ENCODE measurements around the gene RNF217.
"Not testable (repeated sequence)": the region's sequence is repeated elsewhere in the genome, so short reads cannot be mapped to it uniquely, and the experiment has no call there.

RNF217 gene

DNA sequence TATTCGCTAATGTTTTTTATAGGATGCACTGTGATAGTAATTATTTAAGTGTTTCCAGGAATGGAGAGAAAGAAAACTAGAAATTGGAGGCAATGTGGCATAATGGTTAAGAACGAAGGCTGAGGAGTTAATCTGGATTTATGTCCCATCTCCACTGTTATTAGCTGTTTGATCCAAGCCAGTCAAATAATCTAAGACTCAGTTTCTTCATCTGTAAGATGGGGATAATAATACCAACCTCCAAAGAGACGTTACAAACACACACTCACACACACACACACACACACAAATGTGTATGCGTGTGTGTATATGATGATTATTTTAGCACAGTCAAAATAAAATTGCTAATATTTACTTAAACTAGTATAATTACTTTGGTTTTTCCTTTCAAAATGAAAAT, 154.5 kb downstream of the RNF217 start:
- H4K20me1 ChIP-seq: no peaks in the 10 kb centered on the region
- no peaks in the 10 kb centered on the region for H3K4me1 ChIP-seq
- TF ChIP-seq Cebpa-rat (IDR thresholded peaks at IDR 0.05): no peak
- no peak overlapping the region for H3K9ac ChIP-seq
- no peaks in the 10 kb centered on the region; a peak in 1 of 22 replicates for H3K36me3 ChIP-seq
- no peak overlapping the region for H3K27ac ChIP-seq
- H3K4me3 ChIP-seq: no peak overlapping the region
- no peaks in the 10 kb centered on the region for H3K27me3 ChIP-seq
- no peak overlapping the region for H3K4me2 ChIP-seq
- peaks cover 14 to 18% (median 16%) of the 10 kb centered on the region in 11 experiments for H3K9me3 ChIP-seq (replicated peaks in 1 of 11)

DNA sequence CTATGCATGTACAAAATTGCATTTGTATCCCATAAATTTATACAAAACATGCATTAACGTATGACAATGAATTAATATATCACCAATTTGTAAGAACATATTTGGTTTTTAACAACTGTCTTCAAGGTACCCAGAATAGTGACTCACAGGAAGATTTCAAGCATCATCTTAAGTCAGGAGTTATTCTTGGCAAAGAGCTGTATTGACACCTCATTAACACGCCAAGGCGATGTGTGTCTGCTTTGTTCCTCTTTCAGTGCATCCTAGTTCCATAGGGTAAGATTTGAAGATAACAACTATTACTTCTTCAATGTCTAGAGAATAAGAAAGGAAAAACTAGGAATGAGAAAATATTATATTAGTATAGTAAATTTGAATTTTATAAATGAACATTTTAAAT, 155.6 kb downstream of the RNF217 start:
- no peak overlapping the region for H3K27ac ChIP-seq
- H3K9me3 ChIP-seq (replicated peaks in 1 of 11): peaks cover 3 to 7% (median 5%) of the 10 kb centered on the region in 11 experiments
- no peaks in the 10 kb centered on the region for H3K36me3 ChIP-seq
- no peaks in the 10 kb centered on the region for H3K27me3 ChIP-seq
- TF ChIP-seq Cebpa-rat (IDR thresholded peaks at IDR 0.05): no peak
- H3K4me2 ChIP-seq: no peak overlapping the region
- no peaks in the 10 kb centered on the region for H4K20me1 ChIP-seq
- H3K4me3 ChIP-seq: no peak overlapping the region
- H3K9ac ChIP-seq: no peak overlapping the region
- no peaks in the 10 kb centered on the region for H3K4me1 ChIP-seq

DNA sequence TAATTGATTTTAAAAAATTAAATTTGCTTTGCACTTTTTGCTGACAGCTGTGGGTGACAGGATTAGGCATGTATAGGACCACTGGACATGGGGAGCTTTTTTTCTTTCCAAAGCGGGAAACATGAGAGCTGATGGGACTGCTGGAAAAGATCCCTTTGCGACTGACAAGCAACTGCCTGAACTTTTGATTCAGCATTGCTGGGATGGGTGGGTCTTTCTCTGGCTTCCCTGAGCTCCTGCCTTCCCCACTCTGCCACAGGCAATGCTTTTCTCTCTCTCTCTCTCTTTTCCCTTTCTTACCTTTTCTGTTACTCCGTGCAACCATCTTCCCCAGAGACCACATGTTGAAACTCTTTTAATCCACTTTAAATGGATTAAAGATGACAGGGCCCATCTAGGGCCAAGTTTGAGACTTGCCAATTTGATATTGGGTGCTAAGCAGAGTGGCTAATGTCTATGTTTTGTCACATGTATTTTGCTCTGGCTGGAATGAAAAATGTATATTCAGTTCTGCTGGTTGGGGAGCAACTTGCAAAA, 157.9 kb downstream of the RNF217 start:
- Histone ChIP-seq H3K4me3 (no peak overlapping the region), H3K4me2 (no peak overlapping the region), H3K27ac (no peak overlapping the region), H3K27me3 (no peaks in the 10 kb centered on the region), H3K36me3 (no peaks in the 10 kb centered on the region), H3K9ac (no peak overlapping the region), H3K4me1 (no peaks in the 10 kb centered on the region), H3K9me3 (replicated peaks in 1 of 11) (no peaks in the 10 kb centered on the region), H4K20me1 (no peaks in the 10 kb centered on the region)
- TF ChIP-seq Cebpa-rat (IDR thresholded peaks at IDR 0.05): no peak

DNA sequence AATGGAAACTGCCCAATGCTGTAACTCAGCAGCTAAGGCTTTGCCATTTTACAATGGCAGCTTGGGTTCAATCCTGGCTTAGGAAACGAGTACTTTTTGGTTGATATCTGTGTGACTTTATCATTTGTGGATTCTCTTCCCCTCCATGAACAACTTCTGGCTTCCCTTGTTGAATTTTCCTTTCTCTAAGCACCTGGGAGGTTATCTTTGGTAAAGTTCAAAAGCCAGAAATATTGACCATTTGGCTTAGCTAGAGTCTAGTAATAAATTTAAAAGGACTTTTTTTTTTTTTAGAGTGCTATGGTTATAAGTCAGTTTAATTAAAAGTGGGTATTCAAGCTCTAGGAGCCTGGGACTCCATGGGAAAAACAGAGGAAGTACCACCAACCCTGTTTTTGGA, 159.7 kb downstream of the RNF217 start:
- no peaks in the 10 kb centered on the region for H3K4me1 ChIP-seq
- no peak overlapping the region for H3K27ac ChIP-seq
- H3K9me3 ChIP-seq (replicated peaks in 1 of 11): peaks cover 0 to 10% (median 7%) of the 10 kb centered on the region in 11 experiments; a peak in 16 of 22 replicates
- no peaks in the 10 kb centered on the region for H3K36me3 ChIP-seq
- TF ChIP-seq Cebpa-rat (IDR thresholded peaks at IDR 0.05): no peak
- no peak overlapping the region for H3K4me3 ChIP-seq
- no peaks in the 10 kb centered on the region for H3K27me3 ChIP-seq
- H3K9ac ChIP-seq: no peak overlapping the region
- no peak overlapping the region for H3K4me2 ChIP-seq
- H4K20me1 ChIP-seq: no peaks in the 10 kb centered on the region

DNA sequence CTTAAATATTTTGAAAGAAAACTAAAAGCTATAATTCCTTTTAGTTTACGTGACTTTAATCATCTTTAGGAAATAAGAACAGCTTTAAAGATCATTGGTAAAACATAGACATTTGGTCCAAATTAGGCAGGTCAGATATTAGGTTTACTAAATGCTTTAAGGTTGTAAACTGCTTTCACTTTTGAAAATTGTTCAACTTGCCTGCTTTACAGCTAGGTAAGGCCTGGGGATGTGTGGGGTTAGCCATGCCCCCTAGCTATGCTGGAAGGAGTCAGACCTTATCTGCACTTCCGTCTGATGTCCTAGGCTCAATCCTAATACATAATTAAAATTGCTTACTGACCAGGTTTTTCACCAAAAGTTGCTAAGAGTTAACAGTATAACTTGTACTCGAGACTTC, 160.8 kb downstream of the RNF217 start:
- H3K9me3 ChIP-seq (replicated peaks in 1 of 11): peaks cover 0 to 10% (median 7%) of the 10 kb centered on the region in 11 experiments; a peak in 16 of 22 replicates
- no peak overlapping the region for H3K4me2 ChIP-seq
- no peaks in the 10 kb centered on the region for H3K36me3 ChIP-seq
- H3K9ac ChIP-seq: no peak overlapping the region
- no peaks in the 10 kb centered on the region for H3K27me3 ChIP-seq
- H3K4me1 ChIP-seq: no peaks in the 10 kb centered on the region
- no peak for TF ChIP-seq Cebpa-rat (IDR thresholded peaks at IDR 0.05)
- no peaks in the 10 kb centered on the region for H4K20me1 ChIP-seq
- H3K27ac ChIP-seq: no peak overlapping the region
- no peak overlapping the region for H3K4me3 ChIP-seq

DNA sequence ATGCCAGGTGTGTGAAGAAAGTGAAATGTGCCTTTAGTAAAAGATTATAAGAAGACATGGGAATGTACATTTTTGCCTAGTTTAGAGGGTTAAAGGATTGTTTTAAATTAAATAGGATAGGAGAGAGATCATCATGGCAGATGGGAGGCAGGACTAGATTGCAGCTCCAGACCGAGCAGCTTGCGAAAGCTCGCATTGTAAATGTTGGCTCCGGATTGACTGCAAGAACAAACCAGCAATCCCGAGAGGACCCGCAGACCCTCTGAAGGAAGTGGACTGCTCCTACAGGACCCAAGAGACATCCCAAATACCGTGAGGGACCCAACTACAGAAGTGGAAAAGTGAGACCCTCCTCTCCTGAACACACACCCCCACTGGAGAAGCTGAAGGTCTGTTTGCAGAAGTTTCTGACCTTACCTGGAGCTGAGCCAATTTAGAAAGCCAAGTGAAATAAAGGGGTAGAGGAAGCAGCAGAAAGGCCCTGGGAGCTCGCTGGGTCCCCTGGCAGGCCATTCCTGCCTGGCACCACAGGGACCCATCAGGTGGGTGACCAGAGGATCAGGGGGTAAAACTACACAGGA, 161.3 kb downstream of the RNF217 start:
- Histone ChIP-seq H3K9ac (no peak overlapping the region), H3K27ac (no peak overlapping the region), H3K4me2 (no peak overlapping the region)

DNA sequence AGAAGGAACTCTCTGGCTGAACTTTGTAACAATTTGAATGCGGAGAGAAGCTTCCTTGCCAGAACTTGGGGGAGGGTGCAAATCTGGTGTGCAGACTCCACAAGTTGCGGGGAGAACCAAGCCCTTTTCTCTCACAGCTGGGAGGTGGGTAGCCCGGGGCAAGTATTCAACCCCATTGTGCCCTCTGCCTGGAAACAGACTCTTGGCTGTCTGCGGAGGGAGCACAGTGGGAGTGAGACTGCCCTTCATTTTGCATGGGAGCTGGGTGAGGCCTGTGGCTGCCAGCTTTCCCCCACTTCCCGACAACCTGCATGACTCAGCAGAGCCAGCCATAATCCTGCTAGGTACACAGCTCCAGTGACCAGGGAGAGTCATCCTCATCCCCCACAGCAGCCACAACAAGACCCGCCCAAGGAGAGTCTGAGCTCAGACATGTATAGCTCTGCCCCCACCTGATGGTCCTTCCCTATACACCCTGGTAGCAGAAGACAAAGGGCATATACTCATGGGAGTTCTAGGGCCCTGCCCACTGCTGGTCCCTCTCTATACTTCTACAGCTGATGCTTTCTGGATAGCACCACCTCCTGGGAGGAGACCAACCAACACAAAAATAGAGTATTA, 161.9 kb downstream of the RNF217 start:
- no peaks in the 10 kb centered on the region for H4K20me1 ChIP-seq
- no peak for TF ChIP-seq Cebpa-rat (IDR thresholded peaks at IDR 0.05)
- H3K4me3 ChIP-seq: no peak overlapping the region
- no peaks in the 10 kb centered on the region for H3K27me3 ChIP-seq
- H3K4me1 ChIP-seq: no peaks in the 10 kb centered on the region
- no peak overlapping the region for H3K27ac ChIP-seq
- peaks cover 0 to 10% (median 7%) of the 10 kb centered on the region in 11 experiments; a peak in 16 of 22 replicates for H3K9me3 ChIP-seq (replicated peaks in 1 of 11)
- no peak overlapping the region for H3K4me2 ChIP-seq
- H3K9ac ChIP-seq: no peak overlapping the region
- H3K36me3 ChIP-seq: no peaks in the 10 kb centered on the region

More for the DNA sequence above, 161.3 kb downstream of the RNF217 start:
- TF ChIP-seq Cebpa-rat (IDR thresholded peaks at IDR 0.05): no peak
- H3K4me3 ChIP-seq: no peak overlapping the region
- no peaks in the 10 kb centered on the region for H4K20me1 ChIP-seq
- peaks cover 0 to 10% (median 7%) of the 10 kb centered on the region in 11 experiments; a peak in 16 of 22 replicates for H3K9me3 ChIP-seq (replicated peaks in 1 of 11)
- H3K36me3 ChIP-seq: no peaks in the 10 kb centered on the region
- H3K4me1 ChIP-seq: no peaks in the 10 kb centered on the region
- H3K27me3 ChIP-seq: no peaks in the 10 kb centered on the region

DNA sequence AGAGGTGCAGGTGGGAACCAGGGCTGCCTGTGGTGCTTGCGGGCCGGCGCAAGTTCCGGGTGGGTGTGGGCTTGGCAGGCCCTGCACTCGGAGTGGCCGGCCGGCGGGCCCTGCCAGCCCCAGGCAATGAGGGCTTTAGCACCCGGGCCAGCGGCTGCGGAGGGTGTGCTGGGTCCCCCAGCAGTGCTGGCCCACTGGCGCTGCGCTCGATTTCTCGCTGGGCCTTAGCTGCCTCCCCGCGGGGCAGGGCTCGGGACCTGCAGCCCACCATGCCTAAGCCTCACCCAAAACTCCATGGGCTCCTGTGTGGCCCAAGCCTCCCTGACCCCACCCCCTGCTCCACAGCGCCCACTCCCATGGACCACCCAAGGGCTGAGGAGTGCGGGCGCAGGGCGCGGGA, 163.6 kb downstream of the RNF217 start:
- H3K4me2 ChIP-seq; H3K27me3 ChIP-seq; H4K20me1 ChIP-seq; H3K27ac ChIP-seq; H3K9ac ChIP-seq; H3K4me1 ChIP-seq; H3K36me3 ChIP-seq; H3K9me3 ChIP-seq (replicated peaks in 1 of 11); H3K4me3 ChIP-seq: not testable (repeated sequence)

DNA sequence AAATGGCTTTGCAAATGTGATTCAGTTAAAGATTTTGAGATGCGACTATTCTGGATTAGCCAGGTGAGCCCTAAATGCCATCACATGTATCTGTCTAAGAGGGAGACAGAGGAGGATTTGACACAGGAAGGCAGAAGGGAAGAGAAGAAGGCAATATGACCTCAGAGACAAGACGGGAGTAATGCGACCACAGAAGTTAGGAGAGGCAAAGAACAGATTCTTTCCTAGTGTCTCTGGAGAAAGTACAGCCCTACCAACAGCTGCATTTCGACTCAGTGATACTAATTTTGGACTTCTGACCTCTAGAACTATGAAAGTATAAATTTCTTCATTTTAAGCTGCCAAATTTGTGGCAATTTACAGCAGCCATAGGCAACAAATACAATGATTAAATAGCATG, 167.1 kb downstream of the RNF217 start:
- H3K9me3 ChIP-seq (replicated peaks in 1 of 11): peaks cover 0 to 10% (median 7%) of the 10 kb centered on the region in 11 experiments; a peak in 16 of 22 replicates
- no peak overlapping the region for H3K9ac ChIP-seq
- no peaks in the 10 kb centered on the region for H3K27me3 ChIP-seq
- H3K27ac ChIP-seq: no peak overlapping the region
- no peaks in the 10 kb centered on the region for H4K20me1 ChIP-seq
- no peak for TF ChIP-seq Cebpa-rat (IDR thresholded peaks at IDR 0.05)
- H3K4me1 ChIP-seq: no peaks in the 10 kb centered on the region
- H3K4me2 ChIP-seq: no peak overlapping the region
- no peak overlapping the region for H3K4me3 ChIP-seq
- no peaks in the 10 kb centered on the region for H3K36me3 ChIP-seq

DNA sequence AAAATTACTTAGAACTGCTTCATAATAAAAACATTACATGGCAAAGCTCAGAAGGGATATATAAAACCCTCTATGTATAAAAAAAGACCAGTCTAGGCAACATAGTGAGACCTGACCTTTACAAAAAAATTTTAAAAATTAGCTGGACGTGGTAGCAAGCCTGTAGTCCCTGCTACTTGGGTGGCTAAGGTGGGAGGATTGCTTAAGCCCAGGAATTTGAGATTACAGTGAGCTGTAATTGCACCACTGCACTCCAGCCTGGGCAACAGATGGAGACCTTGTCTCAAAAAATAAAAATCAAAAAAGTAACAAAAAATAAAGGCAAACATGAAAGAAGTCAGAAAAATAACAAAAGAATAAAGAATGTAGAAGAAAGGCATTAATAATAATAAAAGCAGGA, 169.8 kb downstream of the RNF217 start:
- no peak overlapping the region for H3K4me2 ChIP-seq
- no peaks in the 10 kb centered on the region for H3K9me3 ChIP-seq (replicated peaks in 1 of 11)
- TF ChIP-seq Cebpa-rat (IDR thresholded peaks at IDR 0.05): no peak
- H3K4me3 ChIP-seq: no peak overlapping the region
- H3K4me1 ChIP-seq: no peaks in the 10 kb centered on the region
- H3K27ac ChIP-seq: no peak overlapping the region
- H4K20me1 ChIP-seq: no peaks in the 10 kb centered on the region
- no peaks in the 10 kb centered on the region for H3K27me3 ChIP-seq
- no peaks in the 10 kb centered on the region for H3K36me3 ChIP-seq
- H3K9ac ChIP-seq: no peak overlapping the region
